H1 (cell line): ENCODE results near the gene ENTPD5. TPM values are rescaled to one million over a fixed set of nuclear protein-coding genes. Genes with fewer than 3 reads are reported as not detected.

Experiments
- CTCF ChIA-PET: fragments of 300-600 bp; sonication (Branson Sonifier 250); formaldehyde crosslinking; loops from one replicate; lab custom pipeline; 2021; ENCODE audit not compliant: partially characterized antibody; lab: Charles Lee
- POLR2A ChIA-PET: fragments of 300-600 bp; sonication (Branson Sonifier 250); formaldehyde crosslinking; loops from one replicate; lab custom pipeline; 2021; ENCODE audit warnings: inconsistent platforms; ENCODE audit not compliant: partially characterized antibody; lab: Charles Lee
- DNase-seq, 2 experiments: peaks; one replicate each; pipeline versions ENCODE4 v3.0.0 to v3.0.0-alpha.2; 2010 to 2022; ENCODE audit warnings: low spot score in 2 of 2, low read depth in 1 of 2, mixed read lengths in 1 of 2
- FAIRE-seq: peaks from 2 replicates; lab custom pipeline; 2011; peaks lifted over from hg19 to GRCh38; lab: Jason Lieb, UNC
- H2AFZ ChIP-seq: 2 replicates; pipeline ENCODE4 v1.8.1; 2012; ENCODE audit warnings: low read length, inconsistent platforms
- H2AK5ac ChIP-seq: 2 replicates; pipeline ENCODE4 v1.6.1; 2013; ENCODE audit warnings: low read depth, low read length
- H2BK120ac ChIP-seq: replicated peaks from 2 replicates; pipeline ENCODE3; 2013; ENCODE audit warnings: low read depth, low read length, inconsistent platforms
- H2BK12ac ChIP-seq: 2 replicates; pipeline ENCODE4 v1.6.1; 2013; ENCODE audit warnings: low read depth, low read length
- H2BK15ac ChIP-seq: 2 replicates; pipeline ENCODE4 v1.6.1; 2013; ENCODE audit warnings: low read length
- H2BK20ac ChIP-seq: 2 replicates; pipeline ENCODE4 v1.6.1; 2013; ENCODE audit warnings: low read length
- H2BK5ac ChIP-seq: 2 replicates; pipeline ENCODE4 v1.6.1; 2013; ENCODE audit warnings: low read depth, low read length
- H3K14ac ChIP-seq: 2 replicates; pipeline ENCODE4 v1.6.1; 2013; ENCODE audit warnings: inconsistent platforms; ENCODE audit not compliant: insufficient read length
- H3K18ac ChIP-seq: 2 replicates; pipeline ENCODE4 v1.6.1; 2013; ENCODE audit warnings: low read length; ENCODE audit errors: extremely low read depth
- H3K23ac ChIP-seq: 2 replicates; pipeline ENCODE4 v1.6.1; 2013; ENCODE audit warnings: inconsistent platforms; ENCODE audit not compliant: insufficient read length
- H3K23me2 ChIP-seq: 2 replicates; pipeline ENCODE4 v1.6.1; 2013; ENCODE audit warnings: low read depth, low read length
- H3K27ac ChIP-seq: 2 replicates; pipeline ENCODE4 v1.6.1; 2011; ENCODE audit warnings: low read depth, low read length, inconsistent platforms
- H3K27me3 ChIP-seq, 4 experiments: replicated peaks in 1 of 4; 1 replicate in 1 of 4; 2 replicates in 3 of 4; pipeline versions ENCODE4 v1.6.1 to v1.8.1; 2011 to 2013; ENCODE audit warnings: low read length in 3 of 4, mild to moderate bottlenecking in 3 of 4, inconsistent platforms in 2 of 4, mixed read lengths in 2 of 4, moderate library complexity in 1 of 4; ENCODE audit not compliant: control insufficient read depth in 3 of 4, insufficient read depth in 3 of 4; ENCODE audit errors: extremely low read depth in 1 of 4
- H3K36me3 ChIP-seq, 4 experiments: 2 replicates each; pipeline versions ENCODE4 v1.6.1 to v1.8.1; 2011 to 2013; ENCODE audit warnings: mild to moderate bottlenecking in 4 of 4, low read length in 3 of 4, moderate library complexity in 2 of 4, control low read depth in 1 of 4, inconsistent platforms in 1 of 4; ENCODE audit not compliant: insufficient read depth in 4 of 4, control insufficient read depth in 2 of 4
- H3K4ac ChIP-seq: replicated peaks from 2 replicates; pipeline ENCODE3; 2013; ENCODE audit warnings: low read length, low read depth, mixed read lengths, inconsistent platforms; ENCODE audit not compliant: insufficient read length
- H3K4me1 ChIP-seq, 4 experiments: replicated peaks in 1 of 4; 1 replicate in 1 of 4; 2 replicates in 3 of 4; pipeline versions ENCODE4 v1.6.1 to v1.8.1; 2011 to 2013; ENCODE audit warnings: low read length in 3 of 4, inconsistent platforms in 2 of 4, mixed read lengths in 1 of 4; ENCODE audit not compliant: insufficient read depth in 4 of 4, control insufficient read depth in 3 of 4
- H3K4me2 ChIP-seq, 2 experiments: 2 replicates each; pipeline versions ENCODE4 v1.6.1 to v1.8.1; 2011 to 2013; ENCODE audit warnings: low read depth in 2 of 2, low read length in 2 of 2, control low read depth in 1 of 2, inconsistent platforms in 1 of 2, mild to moderate bottlenecking in 1 of 2; ENCODE audit not compliant: insufficient read depth in 1 of 2
- H3K4me3 ChIP-seq, 4 experiments: fragments of 200-600, 300-600 bp in 1 of 4; sonication (generic), shearing (Covaris generic), sonication (Bioruptor Twin) in 1 of 4; 2 replicates each; pipeline versions ENCODE4 v1.5.1 to v1.8.1; 2011 to 2016; ENCODE audit warnings: low read length in 4 of 4, low read depth in 3 of 4, control low read depth in 2 of 4, inconsistent platforms in 2 of 4, mild to moderate bottlenecking in 2 of 4, mixed read lengths in 1 of 4, moderate library complexity in 1 of 4; ENCODE audit not compliant: insufficient read depth in 2 of 4; ENCODE audit errors: extremely low read depth in 1 of 4
- H3K56ac ChIP-seq: replicated peaks from 2 replicates; pipeline ENCODE3; 2013; ENCODE audit warnings: low read depth, mild to moderate bottlenecking, mixed read lengths, low read length, inconsistent platforms; ENCODE audit not compliant: insufficient read length
- H3K79me1 ChIP-seq: 2 replicates; pipeline ENCODE4 v1.6.1; 2013; ENCODE audit warnings: low read depth, low read length, control low read depth
- H3K79me2 ChIP-seq, 2 experiments: 2 replicates each; pipeline versions ENCODE4 v1.6.1 to v1.8.1; 2012 to 2013; ENCODE audit warnings: low read length in 2 of 2, mild to moderate bottlenecking in 2 of 2, inconsistent platforms in 1 of 2; ENCODE audit not compliant: insufficient read depth in 2 of 2, control insufficient read depth in 1 of 2
- H3K9ac ChIP-seq, 4 experiments: replicated peaks in 1 of 4; 1 replicate in 1 of 4; 2 replicates in 3 of 4; pipeline versions ENCODE4 v1.6.1 to v1.8.1; 2011 to 2013; ENCODE audit warnings: low read depth in 3 of 4, low read length in 3 of 4, control low read depth in 2 of 4, mild to moderate bottlenecking in 2 of 4, moderate library complexity in 2 of 4, inconsistent platforms in 1 of 4; ENCODE audit errors: extremely low read depth in 1 of 4
- H3K9me3 ChIP-seq, 2 experiments: 2 replicates each; pipeline versions ENCODE4 v1.6.1 to v1.8.1; 2012 to 2013; ENCODE audit warnings: mild to moderate bottlenecking in 2 of 2, moderate library complexity in 2 of 2, control low read depth in 1 of 2, inconsistent platforms in 1 of 2, low read depth in 1 of 2, low read length in 1 of 2, mixed read lengths in 1 of 2; ENCODE audit not compliant: insufficient read depth in 2 of 2
- H4K20me1 ChIP-seq, 2 experiments: replicated peaks in 1 of 2; 2 replicates each; pipeline versions ENCODE3 to v1.8.1; 2011 to 2013; ENCODE audit warnings: inconsistent platforms in 2 of 2, low read length in 2 of 2, mild to moderate bottlenecking in 1 of 2; ENCODE audit not compliant: insufficient read depth in 2 of 2, control insufficient read depth in 1 of 2
- H4K5ac ChIP-seq: 2 replicates; pipeline ENCODE4 v1.6.1; 2013; ENCODE audit warnings: low read length, low read depth, mixed read lengths, inconsistent platforms; ENCODE audit not compliant: insufficient read length
- H4K8ac ChIP-seq: 2 replicates; pipeline ENCODE4 v1.8.0; 2013; ENCODE audit warnings: mild to moderate bottlenecking, moderate library complexity, low read length, inconsistent platforms; ENCODE audit not compliant: insufficient read depth; ENCODE audit errors: extremely low read depth
- H4K91ac ChIP-seq: replicated peaks from 2 replicates; pipeline ENCODE3; 2013; ENCODE audit warnings: low read length, mixed read lengths, inconsistent platforms; ENCODE audit not compliant: insufficient read length
- WGBS, 2 experiments: shearing (Covaris generic) in 1 of 2; methylation state at CpG; one replicate each; pipeline versions ENCODE4 v1.1.6 to v1.1.7; 2013 to 2015; ENCODE audit warnings: low lambda C conversion rate in 2 of 2, mixed read lengths in 2 of 2, inconsistent platforms in 1 of 2, low coverage in 1 of 2, missing lambda C conversion rate in 1 of 2; ENCODE audit not compliant: insufficient replicate concordance in 2 of 2, insufficient coverage in 1 of 2, insufficient read length in 1 of 2; ENCODE audit errors: extremely low coverage in 1 of 2, missing lambda C conversion rate in 1 of 2; 5-methylcytosine and 5-hydroxymethylcytosine counted together
- polyA plus RNA-seq, 7 experiments: library from polyadenylated mRNA; depleted of rRNA in 3 of 7; stranded (reverse) in 5 of 7; unstranded in 2 of 7; fragments of >200 nt in 5 of 7; fragments of 200-250 nt in 2 of 7; gene quantifications; 1 replicate in 5 of 7; 2 replicates in 1 of 7; 4 replicates in 1 of 7; pipeline versions ENCODE4 v1.2.1 to v1.2.3, GENCODE V29; 2011 to 2013; ENCODE audit warnings: missing spikeins in 2 of 7, mixed read lengths in 2 of 7
- total RNA-seq: library from RNA; stranded (reverse); fragmentation: NEBNext Ultra II Directional; extraction: Animal tissue kit (Norgen Biotek cat#: 25700); gene quantifications from 2 replicates; pipeline ENCODE4 v1.2.1, GENCODE V29; 2021

The ENTPD5 gene
- total and polyA plus RNA-seq, 2 of the 8 experiments (the other 6 are each of a cell fraction or from before 2014, with no cell fraction given) = 5.0 to 6.5 TPM

GRCh38 chr14:73942180-73942579 is 76.9 kb downstream of the ENTPD5 start:
- no peaks in the 10 kb centered on the region for H3K36me3 ChIP-seq
- no peak overlapping the region for H3K9ac ChIP-seq
- no peaks in the 10 kb centered on the region for H3K4me1 ChIP-seq
- no peak overlapping the region for H3K4me2 ChIP-seq
- no peak overlapping the region for H2BK5ac ChIP-seq
- no peak overlapping the region for H4K8ac ChIP-seq
- H4K20me1 ChIP-seq = no peaks in the 10 kb centered on the region
- CTCF ChIA-PET = interaction anchor here (1.0 kb wide), 1 partner anchor 124 kb away, joined by 3 read pairs; no protein-coding TSS in a partner anchor
- H3K79me2 ChIP-seq = no peaks in the 10 kb centered on the region
- no peak overlapping the region for H2BK12ac ChIP-seq
- no peaks in the 10 kb centered on the region for H3K79me1 ChIP-seq
- no peak for DNase-seq
- H3K4me3 ChIP-seq = no peak overlapping the region
- no peak for FAIRE-seq
- H2BK15ac ChIP-seq = no peak overlapping the region
- H3K23ac ChIP-seq = no peak overlapping the region
- H4K91ac ChIP-seq = no peak overlapping the region
- H2BK120ac ChIP-seq = no peak overlapping the region
- 83% methylated on average over 7 of the region's 7 CpGs; no CpG with 5 or more reads in 1 of the 2 experiments for WGBS, 2 experiments
- H3K23me2 ChIP-seq = no peaks in the 10 kb centered on the region
- no peak overlapping the region for H3K56ac ChIP-seq
- no peaks in the 10 kb centered on the region for H3K27me3 ChIP-seq
- no peak overlapping the region for H3K18ac ChIP-seq
- H2BK20ac ChIP-seq = no peak overlapping the region
- H3K4ac ChIP-seq = no peak overlapping the region
- H2AFZ ChIP-seq = no peak overlapping the region
- no peak overlapping the region for H4K5ac ChIP-seq
- no peak overlapping the region for H2AK5ac ChIP-seq
- no peaks in the 10 kb centered on the region for H3K9me3 ChIP-seq
- H3K14ac ChIP-seq = no peak overlapping the region
- no peak overlapping the region for H3K27ac ChIP-seq
- POLR2A ChIA-PET = interaction anchor here (0.6 kb wide), 1 partner anchor 64 kb away, joined by 3 read pairs; no protein-coding TSS in a partner anchor
